Tibial artery (tissue), 4 donors: ENCODE results near the gene AOAH.

Source experiments
- DNase-seq, 2 donors: peaks; one replicate each; pipeline ENCODE4 v3.0.0-alpha.2; 2019
- H3K27ac ChIP-seq, 2 donors: fragments of 200-600 bp; sonication (generic) in 1 of 2; 1 replicate in 1 of 2; 2 replicates in 1 of 2; pipeline ENCODE4 v1.5.1; 2018 to 2019; ENCODE audit warnings: mild to moderate bottlenecking in 1 of 2
- H3K27me3 ChIP-seq, 2 donors: fragments of 200-600 bp; sonication (generic) in 1 of 2; one replicate each; pipeline versions ENCODE4 v1.5.1 to v1.6.0; 2016 to 2019
- H3K36me3 ChIP-seq, 3 donors: fragments of 200-600 bp; sonication (generic) in 2 of 3; one replicate each; pipeline ENCODE4 v1.5.1; 2016 to 2019; ENCODE audit warnings: mild to moderate bottlenecking in 2 of 3
- H3K4me1 ChIP-seq, 4 donors: fragments of 200-600 bp; sonication (generic) in 2 of 4; 1 replicate in 3 of 4; 2 replicates in 1 of 4; pipeline ENCODE4 v1.5.1; 2016 to 2019
- H3K4me3 ChIP-seq, 2 donors: fragments of 200-600 bp; sonication (generic) in 1 of 2; 1 replicate in 1 of 2; 2 replicates in 1 of 2; pipeline ENCODE4 v1.5.1; 2018 to 2019; ENCODE audit warnings: mild to moderate bottlenecking in 2 of 2
- H3K9me3 ChIP-seq, 3 donors: fragments of 200-600 bp; sonication (generic) in 1 of 3; one replicate each; pipeline ENCODE4 v1.5.1; 2016 to 2019
- CTCF ChIP-seq, 2 experiments: fragments of 200-600 bp in 1 of 2; fragments of 450-650 bp in 1 of 2; IDR thresholded peaks; one replicate each; pipeline ENCODE4 v1.5.1; 2017 to 2019; ENCODE audit warnings: antibody characterized with exemption in 2 of 2, mild to moderate bottlenecking in 1 of 2, moderate library complexity in 1 of 2
- intact Hi-C: fragments of 100-400 bp; cut with DNase I; formaldehyde crosslinking; loops from one replicate; pipeline ENCODE4 v1.15.0; 2023; ENCODE audit warnings: low total_unique reads

Gene AOAH

GRCh38 chr7:36599645-36600313 is 124.5 kb downstream of the AOAH start:
- Histone ChIP-seq H3K36me3 (no peaks in the 10 kb centered on the region), H3K9me3 (no peaks in the 10 kb centered on the region), H3K27me3 (no peaks in the 10 kb centered on the region), H3K27ac (no peak overlapping the region), H3K4me3 (no peak overlapping the region), H3K4me1 (no peaks in the 10 kb centered on the region)
- no peak for TF ChIP-seq CTCF (IDR thresholded peaks at IDR 0.05)
- DNase-seq = no peak
- intact Hi-C loops = no loop called here

- intact Hi-C loops = no loop called here
- Histone ChIP-seq H3K27me3 (no peaks in the 10 kb centered on the region), H3K27ac (no peak overlapping the region), H3K36me3 (no peaks in the 10 kb centered on the region), H3K4me1 (no peaks in the 10 kb centered on the region), H3K9me3 (no peaks in the 10 kb centered on the region), H3K4me3 (no peak overlapping the region)
- TF ChIP-seq CTCF (IDR thresholded peaks at IDR 0.05) = no peak
- no peak for DNase-seq
Observed at GRCh38 chr7:36598054-36598674, 126.1 kb downstream of the AOAH start.

- Histone ChIP-seq H3K9me3 (no peaks in the 10 kb centered on the region), H3K27me3 (no peaks in the 10 kb centered on the region), H3K4me3 (no peak overlapping the region), H3K27ac (no peak overlapping the region), H3K4me1 (no peaks in the 10 kb centered on the region), H3K36me3 (no peaks in the 10 kb centered on the region)
- TF ChIP-seq CTCF (IDR thresholded peaks at IDR 0.05) = no peak
- no peak for DNase-seq
- intact Hi-C loops = no loop called here
Observed at GRCh38 chr7:36597090-36597773, 127.1 kb downstream of the AOAH start.

GRCh38 chr7:36594445-36594844 is 129.8 kb downstream of the AOAH start:
- intact Hi-C loops = no loop called here
- no peaks in the 10 kb centered on the region for H3K36me3 ChIP-seq
- H3K4me1 ChIP-seq = peaks cover 0 to 6% (median 0%) of the 10 kb centered on the region in 4 donors
- no peaks in the 10 kb centered on the region for H3K27me3 ChIP-seq
- no peak overlapping the region for H3K4me3 ChIP-seq
- no peaks in the 10 kb centered on the region for H3K9me3 ChIP-seq
- H3K27ac ChIP-seq = no peak overlapping the region
- TF ChIP-seq CTCF (IDR thresholded peaks at IDR 0.05) = no peak
- DNase-seq = no peak

- H3K4me3 ChIP-seq = no peak overlapping the region
- H3K4me1 ChIP-seq = peaks cover 0 to 6% (median 0%) of the 10 kb centered on the region in 4 donors
- intact Hi-C loops = no loop called here
- H3K9me3 ChIP-seq = no peaks in the 10 kb centered on the region
- no peak overlapping the region for H3K27ac ChIP-seq
- H3K36me3 ChIP-seq = no peaks in the 10 kb centered on the region
- H3K27me3 ChIP-seq = no peaks in the 10 kb centered on the region
- TF ChIP-seq CTCF (IDR thresholded peaks at IDR 0.05) = no peak
- no peak for DNase-seq
Observed at GRCh38 chr7:36591636-36592035, 132.7 kb downstream of the AOAH start.
